Vagina (tissue), 2 donors: Measurements from ENCODE around the gene NFIB. TPM values are rescaled to one million over a fixed set of nuclear protein-coding genes. Genes with fewer than 3 reads are reported as not detected.

ENCODE experiments used
- DNase-seq, 2 donors: peaks; one replicate each; pipeline ENCODE4 v3.0.0-alpha.2; 2017; ENCODE audit errors: extremely low spot score in 2 of 2
- H3K27ac ChIP-seq: fragments of 200-600 bp; sonication (generic); one replicate; pipeline ENCODE4 v1.5.1; 2019
- H3K27me3 ChIP-seq: fragments of 200-600 bp; sonication (generic); one replicate; pipeline ENCODE4 v1.5.1; 2019
- H3K36me3 ChIP-seq, 2 donors: fragments of 200-600 bp; sonication (generic); one replicate each; pipeline ENCODE4 v1.5.1; 2017 to 2019
- H3K4me1 ChIP-seq: fragments of 200-600 bp; sonication (generic); one replicate; pipeline ENCODE4 v1.5.1; 2019
- H3K4me3 ChIP-seq, 2 donors: fragments of 200-600 bp; sonication (generic); 1 replicate in 1 of 2; 2 replicates in 1 of 2; pipeline ENCODE4 v1.5.1; 2016 to 2019
- H3K9me3 ChIP-seq: fragments of 200-600 bp; sonication (generic); one replicate; pipeline ENCODE4 v1.5.1; 2019
- CTCF ChIP-seq, 3 experiments: fragments of 450-650 bp in 2 of 3; fragments of 200-600 bp in 1 of 3; sonication (generic) in 1 of 3; IDR thresholded peaks; one replicate each; pipeline ENCODE4 v1.5.1; 2017 to 2019; ENCODE audit warnings: antibody characterized with exemption in 3 of 3, mild to moderate bottlenecking in 2 of 3, moderate library complexity in 2 of 3
- POLR2A ChIP-seq, 2 donors: fragments of 450-650 bp; IDR thresholded peaks; one replicate each; pipeline ENCODE4 v1.6.1; 2017; ENCODE audit warnings: antibody characterized with exemption in 2 of 2, mild to moderate bottlenecking in 2 of 2, moderate library complexity in 2 of 2
- POLR2AphosphoS5 ChIP-seq, 2 donors: sonication (generic); formaldehyde crosslinking; IDR thresholded peaks; one replicate each; pipeline ENCODE4 v1.9.0; 2017; ENCODE audit warnings: antibody characterized with exemption in 2 of 2, mild to moderate bottlenecking in 2 of 2, low read depth in 1 of 2; ENCODE audit not compliant: insufficient read depth in 1 of 2
- intact Hi-C: fragments of 100-400 bp; cut with DNase I; formaldehyde crosslinking; loops from one replicate; pipeline ENCODE4 v1.15.1; 2023
- total RNA-seq: library from RNA; depleted of rRNA; stranded (reverse); fragments of >200 nt; gene quantifications from one replicate; pipeline ENCODE4 v1.2.3, GENCODE V29; 2016

The NFIB gene
- total RNA-seq, 1 donor from 2014 or later = 73.4 TPM

- H3K27me3 ChIP-seq = no peaks in the 10 kb centered on the region
- no peak for TF ChIP-seq POLR2A (IDR thresholded peaks at IDR 0.05)
- TF ChIP-seq CTCF (IDR thresholded peaks at IDR 0.05) = no peak
- TF ChIP-seq POLR2AphosphoS5 (IDR thresholded peaks at IDR 0.05; ENCODE audit: insufficient read depth in 1 of 2, low read depth in 1 of 2) = no peak
- H3K36me3 ChIP-seq = no peaks in the 10 kb centered on the region
- DNase-seq = no peak
- peaks cover 15% of the 10 kb centered on the region for H3K4me1 ChIP-seq
- H3K4me3 ChIP-seq = no peak overlapping the region
- intact Hi-C loops = no loop called here
- no peak overlapping the region for H3K27ac ChIP-seq
- H3K9me3 ChIP-seq = no peaks in the 10 kb centered on the region
Measured at GRCh38 chr9:14210428-14210827, 103.5 kb downstream of the NFIB start.

GRCh38 chr9:14209399-14210345, 104.3 kb downstream of the NFIB start:
- Histone ChIP-seq H3K27me3 (no peaks in the 10 kb centered on the region), H3K36me3 (no peaks in the 10 kb centered on the region), H3K4me3 (no peak overlapping the region), H3K27ac (no peak overlapping the region), H3K4me1 (peaks cover 15% of the 10 kb centered on the region), H3K9me3 (no peaks in the 10 kb centered on the region)
- no peak for TF ChIP-seq POLR2A (IDR thresholded peaks at IDR 0.05)
- no peak for TF ChIP-seq CTCF (IDR thresholded peaks at IDR 0.05)
- no peak for TF ChIP-seq POLR2AphosphoS5 (IDR thresholded peaks at IDR 0.05; ENCODE audit: insufficient read depth in 1 of 2, low read depth in 1 of 2)
- no peak for DNase-seq
- intact Hi-C loops = loop anchor here (5.0 kb wide), 1 partner anchor 1268 kb away; no protein-coding TSS in a partner anchor

GRCh38 chr9:14207352-14207995, 106.5 kb downstream of the NFIB start:
- intact Hi-C loops = loop anchor here (5.0 kb wide), 1 partner anchor 1270 kb away; no protein-coding TSS in a partner anchor
- Histone ChIP-seq H3K9me3 (no peaks in the 10 kb centered on the region), H3K4me3 (no peak overlapping the region), H3K27me3 (no peaks in the 10 kb centered on the region), H3K36me3 (no peaks in the 10 kb centered on the region), H3K4me1 (peaks cover 24% of the 10 kb centered on the region), H3K27ac (no peak overlapping the region)
- no peak for TF ChIP-seq CTCF (IDR thresholded peaks at IDR 0.05)
- TF ChIP-seq POLR2A (IDR thresholded peaks at IDR 0.05) = no peak
- TF ChIP-seq POLR2AphosphoS5 (IDR thresholded peaks at IDR 0.05; ENCODE audit: insufficient read depth in 1 of 2, low read depth in 1 of 2) = no peak
- no peak for DNase-seq

GRCh38 chr9:14205463-14205862, 108.5 kb downstream of the NFIB start:
- Histone ChIP-seq H3K4me3 (no peak overlapping the region), H3K36me3 (no peaks in the 10 kb centered on the region), H3K27me3 (no peaks in the 10 kb centered on the region), H3K9me3 (no peaks in the 10 kb centered on the region), H3K4me1 (peaks cover 19% of the 10 kb centered on the region), H3K27ac (no peak overlapping the region)
- intact Hi-C loops = loop anchor here (5.0 kb wide), 1 partner anchor 1272 kb away; no protein-coding TSS in a partner anchor
- no peak for DNase-seq
- no peak for TF ChIP-seq POLR2AphosphoS5 (IDR thresholded peaks at IDR 0.05; ENCODE audit: insufficient read depth in 1 of 2, low read depth in 1 of 2)
- no peak for TF ChIP-seq POLR2A (IDR thresholded peaks at IDR 0.05)
- TF ChIP-seq CTCF (IDR thresholded peaks at IDR 0.05) = no peak
